Testis (tissue), 3 donors: ENCODE data around the gene ZNF829. TPM values are rescaled to one million over a fixed set of nuclear protein-coding genes. Genes with fewer than 3 reads are reported as not detected.
A peak's percentile ranks its signal among the peaks of the same experiment; 100 is the strongest.

Experiments used
- DNase-seq: peaks from one replicate; pipeline ENCODE4 v3.0.0-alpha.2; 2019
- H3K27ac ChIP-seq, 2 donors: fragments of 200-600 bp; sonication (generic); one replicate each; pipeline ENCODE4 v1.5.1; 2019
- H3K27me3 ChIP-seq: fragments of 200-600 bp; sonication (generic); one replicate; pipeline ENCODE4 v1.5.1; 2019
- H3K36me3 ChIP-seq: fragments of 200-600 bp; sonication (generic); one replicate; pipeline ENCODE4 v1.5.1; 2017; ENCODE audit warnings: low read depth; ENCODE audit errors: missing control alignments
- H3K4me1 ChIP-seq: fragments of 200-600 bp; sonication (generic); one replicate; pipeline ENCODE4 v1.5.1; 2019
- H3K4me3 ChIP-seq, 2 donors: fragments of 200-600 bp; sonication (generic); one replicate each; pipeline ENCODE4 v1.5.1; 2017 to 2019
- H3K9me3 ChIP-seq: fragments of 200-600 bp; sonication (generic); one replicate; pipeline ENCODE4 v1.5.1; 2017
- POLR2A ChIP-seq: fragments of 450-650 bp; IDR thresholded peaks from one replicate; pipeline ENCODE4 v1.6.1; 2017; ENCODE audit warnings: antibody characterized with exemption, mild to moderate bottlenecking, moderate library complexity
- WGBS, 2 donors: methylation state at CpG; one replicate each; pipeline ENCODE4 v1.1.5; 2018; 5-methylcytosine and 5-hydroxymethylcytosine counted together
- intact Hi-C: fragments of 100-400 bp; cut with DNase I; formaldehyde crosslinking; loops from one replicate; pipeline ENCODE4 v1.15.1; 2023; ENCODE audit warnings: low total_unique reads
- polyA plus RNA-seq: library from polyadenylated mRNA; stranded (reverse); fragments of 350-450 nt; fragmentation: Illumina TruSeq; extraction: RNeasy Lipid Tissue Mini Kit (QIAGEN cat#74804); gene quantifications from one replicate; pipeline ENCODE4 v1.2.3, GENCODE V29; 2014; ENCODE audit warnings: low read depth, low replicate concordance; ENCODE audit not compliant: insufficient read depth
- total RNA-seq, 2 donors: library from RNA; depleted of rRNA; stranded (reverse); fragments of >200 nt; gene quantifications; one replicate each; pipeline ENCODE4 v1.2.3, GENCODE V29; 2016
- TF ChIP-seq, protein P1 (sequence below), 3 experiments: fragments of 450-650 bp in 2 of 3; fragments of 200-600 bp in 1 of 3; sonication (generic) in 1 of 3; IDR thresholded peaks; one replicate each; pipeline ENCODE4 v1.5.1; 2016 to 2019; ENCODE audit warnings: antibody characterized with exemption in 3 of 3, mild to moderate bottlenecking in 2 of 3, moderate library complexity in 1 of 3

The ZNF829 gene
- total and polyA plus RNA-seq, 3 donors from 2014 or later = 10.5 to 19.9 (median 12.1) TPM

DNA sequence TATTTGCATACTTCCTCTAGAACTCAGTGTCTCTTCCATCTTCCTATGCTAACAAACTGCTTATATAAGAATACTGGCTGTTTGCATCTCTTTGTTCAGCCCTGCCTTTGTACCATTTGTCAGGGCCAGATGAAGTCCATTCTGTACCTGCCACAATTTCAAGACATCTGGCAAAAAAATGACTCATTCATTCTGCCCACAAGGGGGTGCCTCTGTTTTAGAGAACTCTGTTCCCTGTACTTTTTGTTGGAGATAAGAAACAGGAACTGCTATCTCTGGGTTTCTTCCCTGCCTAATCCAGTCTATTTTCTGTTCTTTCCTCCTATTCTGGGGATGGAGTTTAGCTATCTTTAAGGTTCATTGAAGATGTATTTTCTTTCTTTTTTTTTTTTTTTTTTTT, 23.1 kb upstream of the ZNF829 start:
- no peaks in the 10 kb centered on the region for H3K9me3 ChIP-seq
- no peak for DNase-seq
- H3K27me3 ChIP-seq = no peaks in the 10 kb centered on the region
- no peaks in the 10 kb centered on the region for H3K4me1 ChIP-seq
- H3K4me3 ChIP-seq = no peak overlapping the region
- intact Hi-C loops = no loop called here
- no peak overlapping the region for H3K27ac ChIP-seq
- TF ChIP-seq POLR2A = no peak
- TF ChIP-seq, protein P1, sequence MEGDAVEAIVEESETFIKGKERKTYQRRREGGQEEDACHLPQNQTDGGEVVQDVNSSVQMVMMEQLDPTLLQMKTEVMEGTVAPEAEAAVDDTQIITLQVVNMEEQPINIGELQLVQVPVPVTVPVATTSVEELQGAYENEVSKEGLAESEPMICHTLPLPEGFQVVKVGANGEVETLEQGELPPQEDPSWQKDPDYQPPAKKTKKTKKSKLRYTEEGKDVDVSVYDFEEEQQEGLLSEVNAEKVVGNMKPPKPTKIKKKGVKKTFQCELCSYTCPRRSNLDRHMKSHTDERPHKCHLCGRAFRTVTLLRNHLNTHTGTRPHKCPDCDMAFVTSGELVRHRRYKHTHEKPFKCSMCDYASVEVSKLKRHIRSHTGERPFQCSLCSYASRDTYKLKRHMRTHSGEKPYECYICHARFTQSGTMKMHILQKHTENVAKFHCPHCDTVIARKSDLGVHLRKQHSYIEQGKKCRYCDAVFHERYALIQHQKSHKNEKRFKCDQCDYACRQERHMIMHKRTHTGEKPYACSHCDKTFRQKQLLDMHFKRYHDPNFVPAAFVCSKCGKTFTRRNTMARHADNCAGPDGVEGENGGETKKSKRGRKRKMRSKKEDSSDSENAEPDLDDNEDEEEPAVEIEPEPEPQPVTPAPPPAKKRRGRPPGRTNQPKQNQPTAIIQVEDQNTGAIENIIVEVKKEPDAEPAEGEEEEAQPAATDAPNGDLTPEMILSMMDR (IDR thresholded peaks at IDR 0.05) = peak in 1 of 3 experiments; percentile 19
- no peaks in the 10 kb centered on the region for H3K36me3 ChIP-seq

DNA sequence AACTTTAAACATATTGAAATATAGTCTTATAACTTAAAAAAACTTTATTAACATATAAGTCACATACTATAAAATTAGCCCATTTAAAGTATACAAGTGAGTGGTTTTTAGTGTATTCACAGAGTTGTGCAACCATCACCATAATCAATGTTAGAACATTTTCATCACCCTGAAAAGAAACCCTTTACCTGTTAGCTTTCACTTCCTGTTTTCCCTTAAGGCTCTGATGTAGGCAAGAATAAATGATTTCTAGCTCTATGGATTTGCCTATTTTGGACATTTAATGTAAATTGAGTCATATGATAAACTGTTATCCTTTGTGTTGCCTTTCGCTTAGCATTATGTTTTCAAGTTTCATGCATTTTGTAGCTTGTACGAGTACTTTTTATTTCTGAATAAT, 15.6 kb upstream of the ZNF829 start:
- H3K9me3 ChIP-seq = no peaks in the 10 kb centered on the region
- DNase-seq = no peak
- 93 to 97% methylated on average over 2 of the region's 2 CpGs for WGBS, 2 donors
- no peak overlapping the region for H3K4me3 ChIP-seq
- intact Hi-C loops = no loop called here
- no peaks in the 10 kb centered on the region for H3K36me3 ChIP-seq
- H3K4me1 ChIP-seq = no peaks in the 10 kb centered on the region
- H3K27ac ChIP-seq = no peak overlapping the region
- no peak for TF ChIP-seq POLR2A
- TF ChIP-seq, protein P1 (IDR thresholded peaks at IDR 0.05) = no peak
- H3K27me3 ChIP-seq = no peaks in the 10 kb centered on the region

DNA sequence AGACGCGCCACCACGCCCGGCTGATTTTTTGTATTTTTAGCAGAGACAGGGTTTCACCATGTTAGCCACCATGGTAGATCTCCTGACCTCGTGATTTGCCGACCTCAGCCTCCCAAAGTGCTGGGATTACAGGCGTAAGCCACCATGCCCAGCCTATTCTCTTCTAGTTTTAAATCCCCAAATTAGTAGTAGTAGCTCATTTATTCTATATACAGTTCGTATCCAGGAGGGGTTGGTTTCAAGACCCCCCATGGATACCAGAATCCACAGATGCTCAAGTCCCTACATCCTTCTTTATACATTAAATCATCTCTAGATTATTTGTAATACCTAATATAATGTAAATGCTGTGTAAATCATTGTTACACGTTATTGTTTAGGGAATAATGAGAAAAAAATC, 2.0 kb upstream of the ZNF829 start:
- Histone ChIP-seq H3K27ac (no peak overlapping the region), H3K27me3 (no peaks in the 10 kb centered on the region), H3K4me3 (no peak overlapping the region), H3K36me3 (no peaks in the 10 kb centered on the region), H3K9me3 (no peaks in the 10 kb centered on the region), H3K4me1 (peaks cover 4% of the 10 kb centered on the region)
- intact Hi-C loops = no loop called here
- 63 to 83% methylated on average over 9 of the region's 9 CpGs for WGBS, 2 donors
- TF ChIP-seq POLR2A = no peak
- TF ChIP-seq, protein P1 (IDR thresholded peaks at IDR 0.05) = no peak
- DNase-seq = no peak

DNA sequence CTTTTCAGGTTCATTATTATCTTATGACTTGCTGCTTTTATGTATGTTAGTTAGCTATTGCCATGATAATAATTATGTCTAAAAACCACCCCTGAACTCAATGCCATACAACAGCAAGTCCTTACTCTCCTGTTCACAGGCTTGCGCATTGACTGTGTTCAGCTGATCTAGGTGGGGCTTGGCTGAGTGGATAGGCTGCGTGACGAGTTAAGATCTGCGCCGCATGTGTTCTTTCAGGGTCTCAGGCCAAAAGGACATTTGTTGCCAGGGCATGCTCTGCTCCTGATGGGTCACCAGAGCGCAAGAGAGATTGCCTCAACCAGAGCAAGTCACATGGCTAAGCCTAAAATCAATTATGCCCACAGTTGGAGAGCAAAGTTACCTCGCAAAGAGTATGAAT, 900 bp upstream of the ZNF829 start:
- intact Hi-C loops = no loop called here
- WGBS, 2 donors = 21 to 33% methylated on average over 7 of the region's 7 CpGs
- Histone ChIP-seq H3K9me3 (no peaks in the 10 kb centered on the region), H3K27ac (peak overlapping the region in 1 of 2 donors; percentile 91), H3K4me1 (peaks cover 4% of the 10 kb centered on the region), H3K36me3 (no peaks in the 10 kb centered on the region), H3K4me3 (peak overlapping the region; percentile 64 to 83), H3K27me3 (no peaks in the 10 kb centered on the region)
- peak; percentile 27 for DNase-seq
- TF ChIP-seq, protein P1 (IDR thresholded peaks at IDR 0.05) = no peak
- no peak for TF ChIP-seq POLR2A

DNA sequence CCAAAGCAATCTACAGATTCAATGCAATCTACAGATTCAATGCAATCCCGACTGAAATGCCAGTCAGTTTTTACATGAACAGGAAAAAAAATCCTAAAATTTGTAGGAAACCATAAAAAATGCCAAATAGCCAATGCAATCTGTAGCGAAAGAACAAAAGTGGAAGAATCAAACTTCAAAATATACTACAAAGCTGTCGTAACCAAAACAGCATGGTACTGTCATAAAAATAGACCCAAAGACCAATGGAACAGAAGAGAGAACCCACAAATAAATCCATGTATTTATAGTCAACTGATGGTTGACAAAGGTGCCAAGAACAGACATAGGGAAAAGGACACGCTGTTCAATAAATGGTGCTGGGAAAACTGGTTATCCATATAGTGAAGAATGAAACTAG, 17.7 kb downstream of the ZNF829 start:
- DNase-seq = no peak
- 97% methylated on average over 4 of the region's 4 CpGs for WGBS, 2 donors
- Histone ChIP-seq H3K4me1 (no peaks in the 10 kb centered on the region), H3K4me3 (no peak overlapping the region), H3K27ac (no peak overlapping the region), H3K9me3 (peaks cover 2% of the 10 kb centered on the region), H3K36me3 (no peaks in the 10 kb centered on the region), H3K27me3 (no peaks in the 10 kb centered on the region)
- intact Hi-C loops = no loop called here
- TF ChIP-seq, protein P1 (IDR thresholded peaks at IDR 0.05) = no peak
